Panc1 (cell line): Measurements from ENCODE around the gene TEDDM1.

ENCODE experiments used
- POLR2AphosphoS5 ChIP-seq: IDR thresholded peaks from 2 replicates; pipeline ENCODE4 v1.6.1; 2012; ENCODE audit warnings: mild to moderate bottlenecking, low read depth, low read length, moderate library complexity
- REST ChIP-seq, 2 experiments: IDR thresholded peaks; 2 replicates each; pipeline ENCODE4 v1.6.1; 2011 to 2012; ENCODE audit warnings: low read depth in 2 of 2, control low read depth in 1 of 2, low read length in 1 of 2, mild to moderate bottlenecking in 1 of 2, moderate library complexity in 1 of 2; ENCODE audit not compliant: insufficient read depth in 1 of 2
- SIN3A ChIP-seq: IDR thresholded peaks from 2 replicates; pipeline ENCODE4 v1.6.1; 2012; ENCODE audit warnings: low read depth, mild to moderate bottlenecking, low read length, moderate library complexity, borderline replicate concordance; ENCODE audit not compliant: insufficient read depth
- TCF7L2 ChIP-seq: IDR thresholded peaks from 2 replicates; pipeline ENCODE4 v1.6.1; 2011; ENCODE audit warnings: mild to moderate bottlenecking, low read depth, low read length, inconsistent platforms
- TF ChIP-seq, protein P1 (sequence below): fragments of 450-650 bp; IDR thresholded peaks from 2 replicates; pipeline ENCODE4 v1.5.1; 2017; ENCODE audit warnings: mild to moderate bottlenecking

DNA sequence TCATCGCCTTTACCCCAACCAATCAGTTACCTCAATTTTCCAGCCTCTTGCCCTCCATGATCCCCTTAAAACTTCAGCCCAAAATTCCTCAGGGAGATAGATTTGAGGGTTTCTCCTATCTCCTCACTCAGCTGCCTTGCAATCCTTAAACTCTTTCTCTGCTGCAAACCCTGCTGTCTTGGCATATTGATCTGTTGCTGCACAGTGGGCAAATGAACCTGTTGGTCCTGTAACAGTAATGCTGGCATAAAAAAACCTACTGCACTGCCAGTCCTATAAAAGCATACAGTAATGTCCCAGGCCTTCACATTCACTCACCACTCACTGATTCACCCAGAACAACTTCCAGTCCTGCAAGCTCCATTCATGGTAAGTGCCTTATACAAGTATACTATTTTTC is 5.1 kb upstream of the TEDDM1 start:
- TF ChIP-seq, protein P1, sequence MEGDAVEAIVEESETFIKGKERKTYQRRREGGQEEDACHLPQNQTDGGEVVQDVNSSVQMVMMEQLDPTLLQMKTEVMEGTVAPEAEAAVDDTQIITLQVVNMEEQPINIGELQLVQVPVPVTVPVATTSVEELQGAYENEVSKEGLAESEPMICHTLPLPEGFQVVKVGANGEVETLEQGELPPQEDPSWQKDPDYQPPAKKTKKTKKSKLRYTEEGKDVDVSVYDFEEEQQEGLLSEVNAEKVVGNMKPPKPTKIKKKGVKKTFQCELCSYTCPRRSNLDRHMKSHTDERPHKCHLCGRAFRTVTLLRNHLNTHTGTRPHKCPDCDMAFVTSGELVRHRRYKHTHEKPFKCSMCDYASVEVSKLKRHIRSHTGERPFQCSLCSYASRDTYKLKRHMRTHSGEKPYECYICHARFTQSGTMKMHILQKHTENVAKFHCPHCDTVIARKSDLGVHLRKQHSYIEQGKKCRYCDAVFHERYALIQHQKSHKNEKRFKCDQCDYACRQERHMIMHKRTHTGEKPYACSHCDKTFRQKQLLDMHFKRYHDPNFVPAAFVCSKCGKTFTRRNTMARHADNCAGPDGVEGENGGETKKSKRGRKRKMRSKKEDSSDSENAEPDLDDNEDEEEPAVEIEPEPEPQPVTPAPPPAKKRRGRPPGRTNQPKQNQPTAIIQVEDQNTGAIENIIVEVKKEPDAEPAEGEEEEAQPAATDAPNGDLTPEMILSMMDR: no peak
- TF ChIP-seq REST (IDR thresholded peaks at IDR 0.05; ENCODE audit: insufficient read depth in 1 of 2, low read depth in 2 of 2, low read length in 1 of 2): no peak
- no peak for TF ChIP-seq SIN3A
- TF ChIP-seq POLR2AphosphoS5: no peak
- no peak for TF ChIP-seq TCF7L2
